OCI-LY7 (cell line): Measurements from ENCODE around the gene TGFBR3. TPM values are rescaled to one million over a fixed set of nuclear protein-coding genes. Genes with fewer than 3 reads are reported as not detected.

ENCODE experiments used
- BruUV-seq: library from RNA; stranded (reverse); fragments of 400-500 nt; replicated peaks from 2 replicates; lab custom pipeline; 2021; lab: Mats Ljungman, UMichigan
- CTCF ChIA-PET: fragments of 300-600 bp; sonication (Branson Sonifier 250); formaldehyde crosslinking; loops from one replicate; lab custom pipeline; 2022; ENCODE audit warnings: antibody characterized with exemption; ENCODE audit not compliant: unreplicated experiment; lab: Charles Lee
- POLR2A ChIA-PET: fragments of 300-600 bp; sonication (Branson Sonifier 250); formaldehyde crosslinking; loops from one replicate; lab custom pipeline; 2022; ENCODE audit warnings: antibody characterized with exemption; lab: Charles Lee
- DNase-seq: peaks from one replicate; pipeline ENCODE4 v3.0.0-alpha.2; 2015; ENCODE audit warnings: low spot score
- H2AFZ ChIP-seq: fragments of 200-600 bp; sonication (generic), shearing (Covaris generic); 2 replicates; pipeline ENCODE4 v1.6.1; 2014; ENCODE audit warnings: mild to moderate bottlenecking, antibody characterized with exemption, low read length, moderate library complexity
- H3K27ac ChIP-seq: fragments of 200-600 bp; sonication (generic); 2 replicates; pipeline ENCODE4 v1.5.1; 2014; ENCODE audit warnings: mixed run types, low read depth, mild to moderate bottlenecking, moderate library complexity, low read length, inconsistent platforms; ENCODE audit not compliant: poor library complexity, severe bottlenecking
- H3K36me3 ChIP-seq: fragments of 200-600 bp; sonication (generic); 2 replicates; pipeline ENCODE4 v1.6.1; 2014; ENCODE audit warnings: mild to moderate bottlenecking, antibody characterized with exemption, low read length, moderate library complexity, mixed read lengths; ENCODE audit not compliant: insufficient read depth
- H3K4me1 ChIP-seq: fragments of 200-600 bp; sonication (generic); 2 replicates; pipeline ENCODE4 v1.5.1; 2014; ENCODE audit warnings: mild to moderate bottlenecking, low read length; ENCODE audit not compliant: insufficient read depth, poor library complexity, severe bottlenecking
- H3K4me2 ChIP-seq: fragments of 200-600 bp; sonication (generic); 2 replicates; pipeline ENCODE4 v1.6.1; 2014; ENCODE audit warnings: mild to moderate bottlenecking, low read length
- H3K4me3 ChIP-seq: fragments of 200-600 bp; sonication (generic); 2 replicates; pipeline ENCODE4 v1.5.1; 2014; ENCODE audit warnings: mild to moderate bottlenecking, low read depth, low read length; ENCODE audit not compliant: poor library complexity, severe bottlenecking
- H3K79me2 ChIP-seq: fragments of 200-600 bp; sonication (generic); 2 replicates; pipeline ENCODE4 v1.6.1; 2016; ENCODE audit warnings: low read depth, mild to moderate bottlenecking, low read length, moderate library complexity, mixed read lengths; ENCODE audit not compliant: insufficient read depth
- H3K9me2 ChIP-seq: fragments of 200-600 bp; sonication (generic); 2 replicates; pipeline ENCODE4 v1.6.1; 2016; ENCODE audit warnings: mild to moderate bottlenecking, low read length, mixed read lengths; ENCODE audit not compliant: insufficient read depth
- H3K9me3 ChIP-seq: fragments of 200-600 bp; sonication (generic); 2 replicates; pipeline ENCODE4 v1.6.1; 2014; ENCODE audit warnings: mild to moderate bottlenecking, mixed run types, low read length, mixed read lengths
- H4K20me1 ChIP-seq: fragments of 200-600 bp; sonication (generic); 2 replicates; pipeline ENCODE4 v1.6.1; 2014; ENCODE audit warnings: mild to moderate bottlenecking, antibody characterized with exemption, low read length, moderate library complexity, mixed read lengths; ENCODE audit not compliant: insufficient read depth
- CTCF ChIP-seq: fragments of 200-600 bp; sonication (generic); conservative IDR thresholded peaks from 2 replicates; pipeline ENCODE4 v1.5.1; 2014; ENCODE audit warnings: mild to moderate bottlenecking, antibody characterized with exemption, low read length, moderate library complexity, mixed read lengths
- EZH2phosphoT487 ChIP-seq: fragments of 200-600 bp; sonication (generic); IDR thresholded peaks from 2 replicates; pipeline ENCODE4 v1.6.1; 2018; ENCODE audit warnings: low read depth, borderline replicate concordance, mild to moderate bottlenecking, mixed run types, antibody characterized with exemption, low read length, moderate library complexity, mixed read lengths
- intact Hi-C: fragments of 100-400 bp; cut with micrococcal nuclease; formaldehyde crosslinking; loops from one replicate; pipeline ENCODE4 v1.10.0; 2022; ENCODE audit not compliant: unreplicated experiment
- total RNA-seq, 2 experiments: library from RNA; depleted of rRNA in 1 of 2; stranded (reverse); fragments of >200 nt in 1 of 2; shearing (Covaris generic) in 1 of 2; gene quantifications; 2 replicates each; pipeline ENCODE4 v1.2.3, GENCODE V29; 2014 to 2022

TGFBR3 gene
- total RNA-seq, 2 experiments from 2014 or later: not detected

- no peak for TF ChIP-seq EZH2phosphoT487
- no peak for TF ChIP-seq CTCF
- ChIA-PET CTCF (no interaction called here), POLR2A (no interaction called here)
- Histone ChIP-seq H2AFZ (no peak overlapping the region), H3K79me2 (no peaks in the 10 kb centered on the region), H3K4me1 (no peaks in the 10 kb centered on the region), H3K4me3 (no peak overlapping the region), H3K27ac (no peak overlapping the region), H3K9me2 (no peaks in the 10 kb centered on the region), H4K20me1 (no peaks in the 10 kb centered on the region), H3K36me3 (no peaks in the 10 kb centered on the region), H3K4me2 (no peak overlapping the region), H3K9me3 (no peaks in the 10 kb centered on the region)
- no TSS peak for BruUV-seq
- DNase-seq: no peak
- intact Hi-C loops: no loop called here
These were observed 126.9 kb downstream of the TGFBR3 start for GRCh38 chr1:91759076-91759475.

- no peaks in the 10 kb centered on the region for H4K20me1 ChIP-seq
- no peak overlapping the region for H2AFZ ChIP-seq
- no peak overlapping the region for H3K4me2 ChIP-seq
- no peaks in the 10 kb centered on the region for H3K9me3 ChIP-seq
- H3K36me3 ChIP-seq: no peaks in the 10 kb centered on the region
- POLR2A ChIA-PET: no interaction called here
- DNase-seq: no peak
- TF ChIP-seq CTCF (no peak), EZH2phosphoT487 (no peak)
- intact Hi-C loops: no loop called here
- H3K9me2 ChIP-seq: no peaks in the 10 kb centered on the region
- H3K4me1 ChIP-seq: no peaks in the 10 kb centered on the region
- CTCF ChIA-PET: no interaction called here
- H3K79me2 ChIP-seq: no peaks in the 10 kb centered on the region
- no peak overlapping the region for H3K4me3 ChIP-seq
- no peak overlapping the region for H3K27ac ChIP-seq
- BruUV-seq: no TSS peak
These were observed 128.0 kb downstream of the TGFBR3 start for GRCh38 chr1:91757763-91758460.

- Histone ChIP-seq H2AFZ (no peak overlapping the region), H3K4me2 (no peak overlapping the region), H3K36me3 (no peaks in the 10 kb centered on the region), H3K9me3 (no peaks in the 10 kb centered on the region), H3K27ac (no peak overlapping the region), H4K20me1 (no peaks in the 10 kb centered on the region), H3K79me2 (no peaks in the 10 kb centered on the region), H3K9me2 (no peaks in the 10 kb centered on the region), H3K4me1 (no peaks in the 10 kb centered on the region), H3K4me3 (no peak overlapping the region)
- CTCF ChIA-PET: no interaction called here
- TF ChIP-seq EZH2phosphoT487: no peak
- no peak for TF ChIP-seq CTCF
- no TSS peak for BruUV-seq
- no peak for DNase-seq
- intact Hi-C loops: no loop called here
- POLR2A ChIA-PET: interaction anchor here (0.5 kb wide), 1 partner anchor 1731 kb away, joined by 4 read pairs; no protein-coding TSS in a partner anchor
These were observed 130.2 kb downstream of the TGFBR3 start for GRCh38 chr1:91755702-91756287.
